H9 (cell line): ENCODE data around the gene ZNF593. TPM values are rescaled to one million over a fixed set of nuclear protein-coding genes. Genes with fewer than 3 reads are reported as not detected.

ENCODE experiments used
- DNase-seq: peaks from one replicate; pipeline ENCODE4 v3.0.0-alpha.2; 2017
- H2AFZ ChIP-seq: one replicate; pipeline ENCODE4 v1.6.1; 2013; ENCODE audit warnings: mild to moderate bottlenecking, low read length, control low read depth, moderate library complexity
- H2AK5ac ChIP-seq: 2 replicates; pipeline ENCODE4 v1.6.1; 2013; ENCODE audit warnings: low read length, control low read depth, mixed read lengths; ENCODE audit not compliant: insufficient read length
- H2BK120ac ChIP-seq: one replicate; pipeline ENCODE4 v1.6.1; 2013; ENCODE audit warnings: low read depth, mild to moderate bottlenecking, low read length, control low read depth, inconsistent platforms; ENCODE audit not compliant: poor library complexity, severe bottlenecking
- H2BK12ac ChIP-seq: 2 replicates; pipeline ENCODE4 v1.6.1; 2013; ENCODE audit warnings: low read length, control low read depth, mixed read lengths, low read depth; ENCODE audit not compliant: insufficient read length
- H2BK15ac ChIP-seq: 2 replicates; pipeline ENCODE4 v1.6.1; 2013; ENCODE audit warnings: low read depth, low read length, control low read depth
- H2BK20ac ChIP-seq: one replicate; pipeline ENCODE4 v1.6.1; 2013; ENCODE audit warnings: low read depth, mild to moderate bottlenecking, low read length, control low read depth, inconsistent platforms; ENCODE audit not compliant: poor library complexity, severe bottlenecking
- H2BK5ac ChIP-seq: 2 replicates; pipeline ENCODE4 v1.6.1; 2013; ENCODE audit warnings: low read length, control low read depth, mixed read lengths; ENCODE audit not compliant: insufficient read length
- H3K14ac ChIP-seq: 2 replicates; pipeline ENCODE4 v1.6.1; 2013; ENCODE audit warnings: low read length, control low read depth; ENCODE audit not compliant: insufficient read depth
- H3K18ac ChIP-seq: 2 replicates; pipeline ENCODE4 v1.6.1; 2013; ENCODE audit warnings: low read depth, mild to moderate bottlenecking, mixed read lengths, low read length, control low read depth; ENCODE audit not compliant: insufficient read length
- H3K23ac ChIP-seq: 2 replicates; pipeline ENCODE4 v1.6.1; 2013; ENCODE audit warnings: low read length, control low read depth, mixed read lengths, low read depth; ENCODE audit not compliant: insufficient read length
- H3K23me2 ChIP-seq: 2 replicates; pipeline ENCODE4 v1.6.1; 2013; ENCODE audit warnings: low read depth, mild to moderate bottlenecking, mixed read lengths, low read length, control low read depth; ENCODE audit not compliant: insufficient read length, poor library complexity, severe bottlenecking
- H3K27ac ChIP-seq: 2 replicates; pipeline ENCODE4 v1.5.1; 2013; ENCODE audit warnings: low read length, control low read depth, mixed read lengths, low read depth; ENCODE audit not compliant: insufficient read length
- H3K27me3 ChIP-seq: 2 replicates; pipeline ENCODE4 v1.6.1; 2013; ENCODE audit warnings: low read length, control low read depth, inconsistent platforms; ENCODE audit not compliant: insufficient read depth
- H3K4ac ChIP-seq: 2 replicates; pipeline ENCODE4 v1.6.1; 2013; ENCODE audit warnings: low read depth, mild to moderate bottlenecking, control low read depth, inconsistent platforms, low read length, moderate library complexity
- H3K4me1 ChIP-seq: 2 replicates; pipeline ENCODE4 v1.6.1; 2013; ENCODE audit warnings: low read length, control low read depth, inconsistent platforms; ENCODE audit not compliant: insufficient read depth
- H3K4me2 ChIP-seq: 2 replicates; pipeline ENCODE4 v1.6.1; 2013; ENCODE audit warnings: low read length, control low read depth, mixed read lengths; ENCODE audit not compliant: insufficient read length, insufficient read depth
- H3K56ac ChIP-seq: 2 replicates; pipeline ENCODE4 v1.6.1; 2013; ENCODE audit warnings: low read depth, mild to moderate bottlenecking, mixed read lengths, low read length, control low read depth; ENCODE audit not compliant: insufficient read length
- H3K79me1 ChIP-seq: 2 replicates; pipeline ENCODE4 v1.6.1; 2013; ENCODE audit warnings: low read depth, mild to moderate bottlenecking, moderate library complexity, low read length, control low read depth, inconsistent platforms; ENCODE audit not compliant: insufficient read depth, poor library complexity, severe bottlenecking
- H3K79me2 ChIP-seq: 2 replicates; pipeline ENCODE4 v1.6.1; 2013; ENCODE audit warnings: low read length, control low read depth, inconsistent platforms; ENCODE audit not compliant: insufficient read depth
- H3K9ac ChIP-seq: 2 replicates; pipeline ENCODE4 v1.6.1; 2013; ENCODE audit warnings: low read length, control low read depth, mixed read lengths; ENCODE audit not compliant: insufficient read length; ENCODE audit errors: extremely low read depth
- H3K9me3 ChIP-seq: one replicate; pipeline ENCODE4 v1.6.1; 2013; ENCODE audit warnings: low read depth, low read length, inconsistent platforms; ENCODE audit not compliant: control insufficient read depth
- H3T11ph ChIP-seq: one replicate; pipeline ENCODE4 v1.6.1; 2013; ENCODE audit warnings: mild to moderate bottlenecking, low read length, control low read depth, inconsistent platforms
- H4K20me1 ChIP-seq: one replicate; pipeline ENCODE4 v1.6.1; 2013; ENCODE audit not compliant: control insufficient read depth, insufficient read length, insufficient read depth
- H4K5ac ChIP-seq: 2 replicates; pipeline ENCODE4 v1.6.1; 2013; ENCODE audit warnings: low read depth, mild to moderate bottlenecking, mixed read lengths, low read length, control low read depth; ENCODE audit not compliant: insufficient read length
- H4K8ac ChIP-seq: replicated peaks from 2 replicates; pipeline ENCODE4 v1.6.1; 2013; ENCODE audit warnings: low read length, control low read depth, mixed read lengths, low read depth; ENCODE audit not compliant: insufficient read length
- H4K91ac ChIP-seq: 2 replicates; pipeline ENCODE4 v1.6.1; 2013; ENCODE audit warnings: low read depth, mild to moderate bottlenecking, moderate library complexity, mixed read lengths, low read length, control low read depth; ENCODE audit not compliant: insufficient read length
- H3K27ac Mint-ChIP-seq, 3 experiments: 2 replicates in 2 of 3; 3 replicates in 1 of 3; pipeline ENCODE4 v1.8.0; 2020 to 2021; ENCODE audit warnings: mixed read lengths in 3 of 3, mild to moderate bottlenecking in 1 of 3, moderate library complexity in 1 of 3
- H3K27me3 Mint-ChIP-seq: 2 replicates; pipeline ENCODE4 v1.8.0; 2021; ENCODE audit warnings: low read depth, mild to moderate bottlenecking, moderate library complexity, mixed read lengths
- H3K36me3 Mint-ChIP-seq, 3 experiments: 2 replicates in 2 of 3; 3 replicates in 1 of 3; pipeline ENCODE4 v1.8.0; 2020 to 2021; ENCODE audit warnings: low read depth in 3 of 3, mixed read lengths in 3 of 3; ENCODE audit not compliant: insufficient read depth in 1 of 3
- H3K4me1 Mint-ChIP-seq, 2 experiments: 2 replicates each; pipeline ENCODE4 v1.8.0; 2020; ENCODE audit warnings: mixed read lengths in 2 of 2
- H3K4me3 Mint-ChIP-seq, 2 experiments: 2 replicates in 1 of 2; 3 replicates in 1 of 2; pipeline ENCODE4 v1.8.0; 2020 to 2021; ENCODE audit warnings: mild to moderate bottlenecking in 2 of 2, mixed read lengths in 2 of 2, moderate library complexity in 1 of 2
- H3K9me3 Mint-ChIP-seq, 2 experiments: 2 replicates in 1 of 2; 3 replicates in 1 of 2; pipeline ENCODE4 v1.8.0; 2020; ENCODE audit warnings: mild to moderate bottlenecking in 2 of 2, mixed read lengths in 2 of 2, moderate library complexity in 1 of 2
- WGBS: extraction: QIAGEN DNeasy Blood & Tissue Kit; methylation state at CpG from one replicate; pipeline ENCODE4 v1.1.7; 2013; ENCODE audit warnings: missing lambda C conversion rate, low lambda C conversion rate, mixed read lengths; ENCODE audit not compliant: insufficient read length; ENCODE audit errors: extremely low coverage; 5-methylcytosine and 5-hydroxymethylcytosine counted together
- total RNA-seq: library from RNA; stranded (reverse); gene quantifications from 2 replicates; pipeline ENCODE4 v1.2.1, GENCODE V29; 2021
- TF ChIP-seq, protein P1 (sequence below): fragments of 200-600 bp; sonication (generic); conservative IDR thresholded peaks from 3 replicates; pipeline ENCODE4 v1.8.0; 2021; ENCODE audit warnings: antibody characterized with exemption, mild to moderate bottlenecking

ZNF593 gene
- total RNA-seq, 1 experiment from 2014 or later, result 48.2 TPM

DNA sequence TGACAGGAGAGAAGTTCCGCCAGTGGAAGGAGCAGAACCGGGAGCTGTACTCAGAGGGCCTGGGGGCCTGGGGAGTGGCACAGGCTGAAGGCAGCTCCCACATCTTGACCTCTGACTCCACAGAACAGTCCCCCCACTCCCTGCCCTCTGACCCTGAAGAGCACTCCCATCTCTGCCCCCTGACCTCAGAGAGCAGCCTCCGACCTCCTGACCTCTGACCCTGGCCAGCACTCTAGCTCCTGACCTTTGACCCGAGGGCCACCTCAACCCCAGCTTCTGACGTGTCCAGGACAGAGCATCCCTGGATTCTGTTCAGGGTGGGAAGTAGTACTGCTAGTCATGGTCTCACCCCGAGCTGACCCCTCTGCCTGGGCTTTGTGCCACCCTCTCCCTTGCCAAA lies 19.6 kb downstream of the ZNF593 start:
- Mint-ChIP-seq H3K27ac (no peak overlapping the region), H3K27me3 (peaks cover 2% of the 10 kb centered on the region; the same call in 1 of the 2 replicates), H3K4me3 (no peak overlapping the region), H3K36me3 (peaks cover 5 to 30% (median 11%) of the 10 kb centered on the region in 3 experiments; a peak in 5 of 7 replicates), H3K9me3 (no peaks in the 10 kb centered on the region), H3K4me1 (peaks cover 13 to 19% of the 10 kb centered on the region in 2 experiments)
- H3K56ac ChIP-seq, result no peak overlapping the region
- H3K4ac ChIP-seq, result no peak overlapping the region
- no peak overlapping the region for H2AFZ ChIP-seq
- H3K23ac ChIP-seq, result no peak overlapping the region
- no peak overlapping the region for H2BK5ac ChIP-seq
- H3K4me2 ChIP-seq, result no peak overlapping the region
- no peaks in the 10 kb centered on the region for H4K20me1 ChIP-seq
- H3K27me3 ChIP-seq, result no peaks in the 10 kb centered on the region
- no peak overlapping the region for H3T11ph ChIP-seq
- H4K8ac ChIP-seq, result no peak overlapping the region
- H4K5ac ChIP-seq, result no peak overlapping the region
- H3K9me3 ChIP-seq, result no peaks in the 10 kb centered on the region
- no peak overlapping the region for H2BK15ac ChIP-seq
- no peak overlapping the region for H2BK20ac ChIP-seq
- H3K23me2 ChIP-seq, result no peaks in the 10 kb centered on the region
- H2AK5ac ChIP-seq, result no peak overlapping the region
- H3K14ac ChIP-seq, result no peak overlapping the region
- TF ChIP-seq, protein P1, sequence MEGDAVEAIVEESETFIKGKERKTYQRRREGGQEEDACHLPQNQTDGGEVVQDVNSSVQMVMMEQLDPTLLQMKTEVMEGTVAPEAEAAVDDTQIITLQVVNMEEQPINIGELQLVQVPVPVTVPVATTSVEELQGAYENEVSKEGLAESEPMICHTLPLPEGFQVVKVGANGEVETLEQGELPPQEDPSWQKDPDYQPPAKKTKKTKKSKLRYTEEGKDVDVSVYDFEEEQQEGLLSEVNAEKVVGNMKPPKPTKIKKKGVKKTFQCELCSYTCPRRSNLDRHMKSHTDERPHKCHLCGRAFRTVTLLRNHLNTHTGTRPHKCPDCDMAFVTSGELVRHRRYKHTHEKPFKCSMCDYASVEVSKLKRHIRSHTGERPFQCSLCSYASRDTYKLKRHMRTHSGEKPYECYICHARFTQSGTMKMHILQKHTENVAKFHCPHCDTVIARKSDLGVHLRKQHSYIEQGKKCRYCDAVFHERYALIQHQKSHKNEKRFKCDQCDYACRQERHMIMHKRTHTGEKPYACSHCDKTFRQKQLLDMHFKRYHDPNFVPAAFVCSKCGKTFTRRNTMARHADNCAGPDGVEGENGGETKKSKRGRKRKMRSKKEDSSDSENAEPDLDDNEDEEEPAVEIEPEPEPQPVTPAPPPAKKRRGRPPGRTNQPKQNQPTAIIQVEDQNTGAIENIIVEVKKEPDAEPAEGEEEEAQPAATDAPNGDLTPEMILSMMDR, result no peak
- no peak overlapping the region for H2BK12ac ChIP-seq
- no peak overlapping the region for H3K18ac ChIP-seq
- H3K79me2 ChIP-seq, result no peaks in the 10 kb centered on the region
- no peak overlapping the region for H3K9ac ChIP-seq
- no peak overlapping the region for H4K91ac ChIP-seq
- DNase-seq, result no peak
- H2BK120ac ChIP-seq, result no peak overlapping the region
- WGBS, result no CpG with 5 or more reads among the region's 6 CpGs
- H3K79me1 ChIP-seq, result no peaks in the 10 kb centered on the region
- no peak overlapping the region for H3K27ac ChIP-seq
- H3K4me1 ChIP-seq, result no peaks in the 10 kb centered on the region
